ENCODE results near the gene PRKRA. TPM values are rescaled to one million over a fixed set of nuclear protein-coding genes. Genes with fewer than 3 reads are reported as not detected.
A peak's percentile ranks its signal among the peaks of the same experiment; 100 is the strongest.

The PRKRA gene
- total and polyA plus RNA-seq, 2 of the 13 experiments (the other 11 are each of a cell fraction or from before 2014, with no cell fraction given), result 53.1 to 74.7 TPM

GRCh38 chr2:178478439-178479274, 27.7 kb upstream of the PRKRA start, which contains the start of gene FKBP7 (continued):
- TF ChIP-seq, protein P1, sequence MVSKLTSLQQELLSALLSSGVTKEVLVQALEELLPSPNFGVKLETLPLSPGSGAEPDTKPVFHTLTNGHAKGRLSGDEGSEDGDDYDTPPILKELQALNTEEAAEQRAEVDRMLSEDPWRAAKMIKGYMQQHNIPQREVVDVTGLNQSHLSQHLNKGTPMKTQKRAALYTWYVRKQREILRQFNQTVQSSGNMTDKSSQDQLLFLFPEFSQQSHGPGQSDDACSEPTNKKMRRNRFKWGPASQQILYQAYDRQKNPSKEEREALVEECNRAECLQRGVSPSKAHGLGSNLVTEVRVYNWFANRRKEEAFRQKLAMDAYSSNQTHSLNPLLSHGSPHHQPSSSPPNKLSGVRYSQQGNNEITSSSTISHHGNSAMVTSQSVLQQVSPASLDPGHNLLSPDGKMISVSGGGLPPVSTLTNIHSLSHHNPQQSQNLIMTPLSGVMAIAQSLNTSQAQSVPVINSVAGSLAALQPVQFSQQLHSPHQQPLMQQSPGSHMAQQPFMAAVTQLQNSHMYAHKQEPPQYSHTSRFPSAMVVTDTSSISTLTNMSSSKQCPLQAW (CRISPR knock-in tag; IDR thresholded peaks at IDR 0.05), result peak; percentile 83
- peak; percentile 95; the same call in 1 of the 2 replicates for TF ChIP-seq ZNF232 (CRISPR knock-in tag; IDR thresholded peaks at IDR 0.05; ENCODE audit: borderline replicate concordance)
- peak; percentile 32; the same call in 1 of the 2 replicates for TF ChIP-seq THAP11 (CRISPR knock-in tag; IDR thresholded peaks at IDR 0.05)
- no peak for TF ChIP-seq JUN (CRISPR knock-in tag; IDR thresholded peaks at IDR 0.05)
- TF ChIP-seq ZFP37 (CRISPR knock-in tag; IDR thresholded peaks at IDR 0.05; ENCODE audit: borderline replicate concordance), result peak; percentile 92
- TF ChIP-seq SP4 (CRISPR knock-in tag; IDR thresholded peaks at IDR 0.05), result peak; percentile 46; the same call in 1 of the 2 replicates
- no peak for TF ChIP-seq ZNF776 (CRISPR knock-in tag; IDR thresholded peaks at IDR 0.05)
- TF ChIP-seq KAT2B (IDR thresholded peaks at IDR 0.05; ENCODE audit: borderline replicate concordance, low read depth, low read length), result no peak
- no peak for TF ChIP-seq NONO (IDR thresholded peaks at IDR 0.05)
- peak; percentile 66 for TF ChIP-seq NONO (CRISPR knock-in tag; conservative IDR thresholded peaks at IDR 0.05)
- no peak for TF ChIP-seq PRDM4 (CRISPR knock-in tag; IDR thresholded peaks at IDR 0.05; ENCODE audit: borderline replicate concordance)
- TF ChIP-seq SOX5 (CRISPR knock-in tag; IDR thresholded peaks at IDR 0.05; ENCODE audit: borderline replicate concordance), result peak; percentile 68; the same call in 1 of the 2 replicates
- peak; percentile 42; the same call in 1 of the 2 replicates for TF ChIP-seq NFKBIZ (CRISPR knock-in tag; IDR thresholded peaks at IDR 0.05)
- no peak for TF ChIP-seq ZNF17 (CRISPR knock-in tag; IDR thresholded peaks at IDR 0.05)
- no peak for TF ChIP-seq NR2F2 (IDR thresholded peaks at IDR 0.05; ENCODE audit: borderline replicate concordance, low read depth)
- peak; percentile 80 for TF ChIP-seq MAZ (IDR thresholded peaks at IDR 0.05; ENCODE audit: borderline replicate concordance, low read depth, low read length)
- peak; percentile 55; the same call in 1 of the 2 replicates for TF ChIP-seq MAZ (CRISPR knock-in tag; IDR thresholded peaks at IDR 0.05; ENCODE audit: low read depth)
- TF ChIP-seq MYNN (CRISPR knock-in tag; IDR thresholded peaks at IDR 0.05; ENCODE audit: low read depth), result 0 out of 2 replicates have a peak, but pooled peaks have one; percentile 85
- TF ChIP-seq, protein P2, sequence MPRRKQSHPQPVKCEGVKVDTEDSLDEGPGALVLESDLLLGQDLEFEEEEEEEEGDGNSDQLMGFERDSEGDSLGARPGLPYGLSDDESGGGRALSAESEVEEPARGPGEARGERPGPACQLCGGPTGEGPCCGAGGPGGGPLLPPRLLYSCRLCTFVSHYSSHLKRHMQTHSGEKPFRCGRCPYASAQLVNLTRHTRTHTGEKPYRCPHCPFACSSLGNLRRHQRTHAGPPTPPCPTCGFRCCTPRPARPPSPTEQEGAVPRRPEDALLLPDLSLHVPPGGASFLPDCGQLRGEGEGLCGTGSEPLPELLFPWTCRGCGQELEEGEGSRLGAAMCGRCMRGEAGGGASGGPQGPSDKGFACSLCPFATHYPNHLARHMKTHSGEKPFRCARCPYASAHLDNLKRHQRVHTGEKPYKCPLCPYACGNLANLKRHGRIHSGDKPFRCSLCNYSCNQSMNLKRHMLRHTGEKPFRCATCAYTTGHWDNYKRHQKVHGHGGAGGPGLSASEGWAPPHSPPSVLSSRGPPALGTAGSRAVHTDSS (CRISPR knock-in tag; conservative IDR thresholded peaks at IDR 0.05), result 0 out of 2 replicates have a peak, but pooled peaks have one; percentile 24
- TF ChIP-seq ZNF124 (CRISPR knock-in tag; IDR thresholded peaks at IDR 0.05), result 0 out of 2 replicates have a peak, but pooled peaks have one; percentile 66
- peak; percentile 64; the same call in 1 of the 2 replicates for TF ChIP-seq SIX4 (CRISPR knock-in tag; IDR thresholded peaks at IDR 0.05)
- no peak; the same call in 1 of the 2 replicates for TF ChIP-seq ESRRA (CRISPR knock-in tag; IDR thresholded peaks at IDR 0.05; ENCODE audit: low read depth)
- no peak for TF ChIP-seq RBM39 (IDR thresholded peaks at IDR 0.05; ENCODE audit: low read depth, low read length, poor library complexity, severe bottlenecking)
- TF ChIP-seq ETV6 (CRISPR knock-in tag; conservative IDR thresholded peaks at IDR 0.05), result no peak; the same call in 1 of the 2 replicates
- TF ChIP-seq TEAD2 (CRISPR knock-in tag; IDR thresholded peaks at IDR 0.05), result peak; percentile 79
- TF ChIP-seq MTF1 (CRISPR knock-in tag; IDR thresholded peaks at IDR 0.05), result no peak
